GM23338 (cell line): ENCODE data around the gene BRAP. TPM values are rescaled to one million over a fixed set of nuclear protein-coding genes. Genes with fewer than 3 reads are reported as not detected.
"Not testable (repeated sequence)": the region's sequence is repeated elsewhere in the genome, so short reads cannot be mapped to it uniquely, and the experiment has no call there.

Source experiments
- ATAC-seq: fragments of 200-7000 bp; cut with Tn5 transposase; 3 replicates; pipeline ENCODE4 v1.9.1; 2020
- DNase-seq: peaks from one replicate; pipeline ENCODE4 v3.0.0-alpha.2; 2015; ENCODE audit warnings: low spot score
- H2AFZ ChIP-seq: fragments of 200-600 bp; sonication (generic); 2 replicates; pipeline ENCODE4 v1.8.0; 2016; ENCODE audit warnings: antibody characterized with exemption, mild to moderate bottlenecking, moderate library complexity
- H3F3A ChIP-seq: fragments of 200-600 bp; sonication (generic); replicated peaks from 2 replicates; pipeline ENCODE4 v1.8.0; 2017; ENCODE audit warnings: antibody characterized with exemption, mixed run types, low read depth
- H3K27ac ChIP-seq: fragments of 200-600 bp; sonication (generic); 2 replicates; pipeline ENCODE4 v1.6.1; 2016; ENCODE audit warnings: low read depth
- H3K27me3 ChIP-seq: fragments of 200-600 bp; sonication (generic); 2 replicates; pipeline ENCODE4 v1.8.0; 2016; ENCODE audit warnings: mild to moderate bottlenecking, mixed run types, moderate library complexity; ENCODE audit not compliant: insufficient read depth
- H3K36me3 ChIP-seq: fragments of 200-600 bp; sonication (generic); 2 replicates; pipeline ENCODE4 v1.8.0; 2016; ENCODE audit warnings: mild to moderate bottlenecking; ENCODE audit not compliant: insufficient read depth
- H3K4me1 ChIP-seq: fragments of 200-600 bp; sonication (generic); 2 replicates; pipeline ENCODE4 v1.8.0; 2016; ENCODE audit warnings: mild to moderate bottlenecking, moderate library complexity; ENCODE audit not compliant: insufficient read depth
- H3K4me2 ChIP-seq: fragments of 200-600 bp; sonication (generic); 2 replicates; pipeline ENCODE4 v1.7.1; 2017; ENCODE audit warnings: mixed run types
- H3K4me3 ChIP-seq: fragments of 200-600 bp; sonication (generic); 2 replicates; pipeline ENCODE4 v1.6.1; 2016; ENCODE audit warnings: mixed run types
- H3K79me2 ChIP-seq: fragments of 200-600 bp; sonication (generic); replicated peaks from 2 replicates; pipeline ENCODE4 v1.8.0; 2017; ENCODE audit warnings: mild to moderate bottlenecking; ENCODE audit not compliant: insufficient read depth
- H3K9me2 ChIP-seq: fragments of 200-600 bp; sonication (generic); 2 replicates; pipeline ENCODE4 v1.8.0; 2017; ENCODE audit not compliant: insufficient read depth
- H4K20me1 ChIP-seq: fragments of 200-600 bp; sonication (generic); replicated peaks from 2 replicates; pipeline ENCODE4 v1.8.0; 2017; ENCODE audit warnings: mild to moderate bottlenecking; ENCODE audit not compliant: insufficient read depth
- H3K27ac Mint-ChIP-seq: 2 replicates; pipeline ENCODE4 v1.8.0; 2020; ENCODE audit warnings: inconsistent platforms, mild to moderate bottlenecking, moderate library complexity, mixed read lengths
- H3K27me3 Mint-ChIP-seq: 3 replicates; pipeline ENCODE4 v1.8.0; 2022; ENCODE audit warnings: low read depth, mild to moderate bottlenecking, moderate library complexity, mixed read lengths, inconsistent platforms; ENCODE audit not compliant: insufficient read depth, poor library complexity
- H3K36me3 Mint-ChIP-seq: 3 replicates; pipeline ENCODE4 v1.8.0; 2021; ENCODE audit warnings: low read depth, mild to moderate bottlenecking, inconsistent platforms, moderate library complexity, mixed read lengths
- H3K4me1 Mint-ChIP-seq: 3 replicates; pipeline ENCODE4 v1.8.0; 2020; ENCODE audit warnings: mild to moderate bottlenecking, inconsistent platforms, mixed read lengths
- H3K4me3 Mint-ChIP-seq: 3 replicates; pipeline ENCODE4 v1.8.0; 2021; ENCODE audit warnings: moderate library complexity, mild to moderate bottlenecking, inconsistent platforms, mixed read lengths
- H3K9me3 Mint-ChIP-seq: 3 replicates; pipeline ENCODE4 v1.8.0; 2020; ENCODE audit warnings: moderate library complexity, mild to moderate bottlenecking, inconsistent platforms, mixed read lengths
- CREB1 ChIP-seq: fragments of 250-450 bp; sonication (Bioruptor Pico); IDR thresholded peaks from 2 replicates; pipeline ENCODE4 v1.5.0; 2020; ENCODE audit warnings: low read depth, mild to moderate bottlenecking, moderate library complexity
- EZH2 ChIP-seq: fragments of 200-600 bp; sonication (generic); IDR thresholded peaks from one replicate; pipeline ENCODE4 v1.8.0; 2017; ENCODE audit warnings: antibody characterized with exemption, mild to moderate bottlenecking, low read depth; ENCODE audit not compliant: unreplicated experiment
- EZH2phosphoT487 ChIP-seq: fragments of 200-600 bp; sonication (generic); IDR thresholded peaks from one replicate; pipeline ENCODE4 v1.8.1; 2018; ENCODE audit warnings: antibody characterized with exemption; ENCODE audit not compliant: unreplicated experiment
- JUNB ChIP-seq: IDR thresholded peaks from one replicate; pipeline ENCODE4 v1.6.1; 2016; ENCODE audit warnings: antibody characterized with exemption; ENCODE audit not compliant: unreplicated experiment
- NANOG ChIP-seq: IDR thresholded peaks from 2 replicates; pipeline ENCODE4 v1.6.1; 2016; ENCODE audit warnings: antibody characterized with exemption, borderline replicate concordance
- POLR2AphosphoS5 ChIP-seq: IDR thresholded peaks from 2 replicates; pipeline ENCODE4 v1.6.1; 2016; ENCODE audit warnings: antibody characterized with exemption, low read depth
- ZNF114 ChIP-seq: fragments of 250-450 bp; sonication (Bioruptor Pico); IDR thresholded peaks from 2 replicates; pipeline ENCODE4 v1.5.0; 2020; ENCODE audit warnings: mild to moderate bottlenecking, moderate library complexity
- ZNF331 ChIP-seq: fragments of 250-450 bp; sonication (Bioruptor Pico); IDR thresholded peaks from 2 replicates; pipeline ENCODE4 v1.5.0; 2020; ENCODE audit warnings: low read depth, mild to moderate bottlenecking, moderate library complexity
- ZNF462 ChIP-seq: fragments of 250-450 bp; sonication (Bioruptor Pico); IDR thresholded peaks from 2 replicates; pipeline ENCODE4 v1.5.0; 2020; ENCODE audit warnings: mild to moderate bottlenecking, moderate library complexity
- polyA plus RNA-seq: library from polyadenylated mRNA; unstranded; fragments of >200 nt; fragmentation: Nextera tagmentation; extraction: Ambion mirVana; gene quantifications from 2 replicates; pipeline ENCODE4 v1.2.1, GENCODE V29; 2016
- total RNA-seq: library from RNA; depleted of rRNA; stranded (reverse); fragments of >200 nt; shearing (Covaris generic); gene quantifications from 2 replicates; pipeline ENCODE4 v1.2.3, GENCODE V29; 2014
- TF ChIP-seq, protein P1 (sequence below): IDR thresholded peaks from 2 replicates; pipeline ENCODE4 v1.6.1; 2016; ENCODE audit warnings: antibody characterized with exemption

Gene BRAP
- total and polyA plus RNA-seq, 2 experiments from 2014 or later, result 14.9 to 19.4 TPM

DNA sequence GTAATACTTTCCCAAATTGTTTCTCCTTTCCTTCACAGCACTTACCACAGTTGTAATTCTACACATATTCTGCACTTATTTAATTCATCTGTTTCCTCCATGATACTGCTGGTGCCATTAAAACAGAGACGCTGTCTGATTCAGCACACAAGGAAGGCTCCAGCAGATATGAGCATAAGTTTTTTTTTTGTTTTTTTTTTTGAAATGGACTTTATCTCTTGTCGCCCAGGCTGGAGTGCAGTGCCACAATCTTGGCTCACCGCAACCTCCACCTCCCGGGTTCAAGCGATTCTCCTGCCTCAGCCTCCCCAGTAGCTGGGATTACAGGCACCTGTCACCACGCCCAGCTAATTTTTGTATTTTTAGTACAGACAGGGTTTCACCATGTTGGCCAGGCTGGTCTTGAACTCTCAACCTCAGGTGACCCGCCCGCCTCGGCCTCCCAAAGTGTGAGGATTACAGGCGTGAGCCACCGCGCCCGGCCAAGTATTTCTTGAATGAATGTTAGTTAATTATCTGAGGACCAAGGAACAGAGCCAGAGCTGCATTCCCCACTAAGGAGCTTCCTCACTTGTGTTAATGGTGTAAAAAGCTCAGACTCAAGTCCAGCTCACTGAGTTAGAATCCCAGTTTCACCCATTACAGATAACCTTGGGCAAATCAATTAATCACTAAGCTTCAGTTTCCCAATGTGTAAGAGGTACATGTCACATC, 1.1 kb downstream of the BRAP start:
- H3K79me2 ChIP-seq, result peaks cover 40% of the 10 kb centered on the region
- peak overlapping the region; percentile 97 for H3K27ac Mint-ChIP-seq

GRCh38 chr12:111677186-111677585, 8.6 kb downstream of the BRAP start:
- no peak overlapping the region for H2AFZ ChIP-seq
- peaks cover 5% of the 10 kb centered on the region; the same call in 1 of the 2 replicates for H3K79me2 ChIP-seq
- no peak overlapping the region for H3K4me3 ChIP-seq
- no peaks in the 10 kb centered on the region for H3K27me3 ChIP-seq
- peaks cover 9% of the 10 kb centered on the region for H4K20me1 ChIP-seq
- no peaks in the 10 kb centered on the region for H3K4me1 ChIP-seq
- TF ChIP-seq NANOG (no peak), ZNF114 (CRISPR knock-in tag) (no peak), CREB1 (CRISPR knock-in tag) (no peak), JUNB (no peak), EZH2phosphoT487 (no peak), POLR2AphosphoS5 (no peak), ZNF331 (no peak), ZNF462 (CRISPR knock-in tag) (no peak), EZH2 (no peak)
- TF ChIP-seq, protein P1, sequence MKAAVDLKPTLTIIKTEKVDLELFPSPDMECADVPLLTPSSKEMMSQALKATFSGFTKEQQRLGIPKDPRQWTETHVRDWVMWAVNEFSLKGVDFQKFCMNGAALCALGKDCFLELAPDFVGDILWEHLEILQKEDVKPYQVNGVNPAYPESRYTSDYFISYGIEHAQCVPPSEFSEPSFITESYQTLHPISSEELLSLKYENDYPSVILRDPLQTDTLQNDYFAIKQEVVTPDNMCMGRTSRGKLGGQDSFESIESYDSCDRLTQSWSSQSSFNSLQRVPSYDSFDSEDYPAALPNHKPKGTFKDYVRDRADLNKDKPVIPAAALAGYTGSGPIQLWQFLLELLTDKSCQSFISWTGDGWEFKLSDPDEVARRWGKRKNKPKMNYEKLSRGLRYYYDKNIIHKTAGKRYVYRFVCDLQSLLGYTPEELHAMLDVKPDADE, result no peak
- Mint-ChIP-seq H3K27me3 (peaks cover 2% of the 10 kb centered on the region), H3K4me1 (no peaks in the 10 kb centered on the region), H3K4me3 (no peak overlapping the region), H3K9me3 (no peaks in the 10 kb centered on the region), H3K36me3 (peaks cover 53% of the 10 kb centered on the region), H3K27ac (no peak overlapping the region)
- H3F3A ChIP-seq, result 0 out of 2 replicates have a peak, but pooled peaks cover 12% of the 10 kb centered on the region
- no peaks in the 10 kb centered on the region for H3K9me2 ChIP-seq
- H3K27ac ChIP-seq, result no peak overlapping the region
- DNase-seq (no peak), ATAC-seq (no peak)
- H3K4me2 ChIP-seq, result no peak overlapping the region
- peaks cover 50% of the 10 kb centered on the region for H3K36me3 ChIP-seq

More for the DNA sequence above, 1.1 kb downstream of the BRAP start:
- not testable (repeated sequence) for DNase-seq, ATAC-seq, H3K9me2 ChIP-seq, H3K27me3 Mint-ChIP-seq, H3F3A ChIP-seq, H3K9me3 Mint-ChIP-seq, H3K27me3 ChIP-seq
- H3K27ac ChIP-seq, result peak overlapping the region; percentile 97; the same call in 1 of the 2 replicates
- Mint-ChIP-seq H3K4me3 (peak overlapping the region; percentile 98), H3K36me3 (peaks cover 28% of the 10 kb centered on the region), H3K4me1 (peaks cover 10% of the 10 kb centered on the region)
- H4K20me1 ChIP-seq, result peaks cover 11% of the 10 kb centered on the region
- peak overlapping the region; percentile 97 for H3K4me3 ChIP-seq
- peak overlapping the region; percentile 84 for H2AFZ ChIP-seq
- H3K4me2 ChIP-seq, result peak overlapping the region; percentile 99
- H3K4me1 ChIP-seq, result peaks cover 15% of the 10 kb centered on the region
- peaks cover 27% of the 10 kb centered on the region for H3K36me3 ChIP-seq
